CD8-positive, alpha-beta memory T cell (primary cell): ENCODE results near the gene LRRC56. TPM values are rescaled to one million over a fixed set of nuclear protein-coding genes. Genes with fewer than 3 reads are reported as not detected.
A peak's percentile ranks its signal among the peaks of the same experiment; 100 is the strongest.
"Not testable (repeated sequence)": the region's sequence is repeated elsewhere in the genome, so short reads cannot be mapped to it uniquely, and the experiment has no call there.

Experiments
- CTCF ChIA-PET: fragments of 350-600 bp; sonication (Branson Sonifier 250); formaldehyde crosslinking; loops from one replicate; lab custom pipeline; 2021; ENCODE audit warnings: antibody characterized with exemption; lab: Charles Lee
- POLR2A ChIA-PET: fragments of 350-600 bp; sonication (Branson Sonifier 250); formaldehyde crosslinking; loops from one replicate; lab custom pipeline; 2021; ENCODE audit warnings: antibody characterized with exemption; lab: Charles Lee
- DNase-seq, 5 donors: peaks; one replicate each; pipeline versions ENCODE4 v3.0.0 to v3.0.0-alpha.2; 2020 to 2022; ENCODE audit warnings: mixed read lengths in 1 of 5
- H3K27ac ChIP-seq: one replicate; pipeline ENCODE4 v1.7.0; 2013; ENCODE audit warnings: low read depth, mild to moderate bottlenecking, low read length, moderate library complexity
- H3K27me3 ChIP-seq: 2 replicates; pipeline ENCODE4 v1.7.0; 2013; ENCODE audit warnings: low read length, mild to moderate bottlenecking; ENCODE audit not compliant: insufficient read depth, poor library complexity, severe bottlenecking
- H3K36me3 ChIP-seq: 2 replicates; pipeline ENCODE4 v1.7.0; 2013; ENCODE audit warnings: mild to moderate bottlenecking, low read length, moderate library complexity; ENCODE audit not compliant: insufficient read depth
- H3K4me1 ChIP-seq: 2 replicates; pipeline ENCODE4 v1.7.0; 2013; ENCODE audit warnings: mild to moderate bottlenecking, low read length, moderate library complexity; ENCODE audit not compliant: insufficient read depth
- H3K4me3 ChIP-seq: 2 replicates; pipeline ENCODE4 v1.7.0; 2013; ENCODE audit warnings: mild to moderate bottlenecking, low read length
- H3K9me3 ChIP-seq: 2 replicates; pipeline ENCODE4 v1.7.0; 2013; ENCODE audit warnings: mild to moderate bottlenecking, low read length
- H3K27ac Mint-ChIP-seq, 8 donors: one replicate each; pipeline ENCODE4 v1.8.0; 2020 to 2021; ENCODE audit warnings: mixed read lengths in 8 of 8, mild to moderate bottlenecking in 6 of 8, inconsistent platforms in 3 of 8, moderate library complexity in 3 of 8
- H3K27me3 Mint-ChIP-seq, 2 donors: one replicate each; pipeline ENCODE4 v1.8.0; 2020 to 2021; ENCODE audit warnings: mixed read lengths in 2 of 2, mild to moderate bottlenecking in 1 of 2, moderate library complexity in 1 of 2
- H3K36me3 Mint-ChIP-seq, 3 donors: one replicate each; pipeline ENCODE4 v1.8.0; 2020 to 2021; ENCODE audit warnings: mixed read lengths in 3 of 3, inconsistent platforms in 1 of 3, mild to moderate bottlenecking in 1 of 3
- H3K4me1 Mint-ChIP-seq, 3 donors: one replicate each; pipeline ENCODE4 v1.8.0; 2020 to 2021; ENCODE audit warnings: mixed read lengths in 3 of 3, inconsistent platforms in 1 of 3, mild to moderate bottlenecking in 1 of 3
- H3K4me3 Mint-ChIP-seq, 7 donors: one replicate each; pipeline ENCODE4 v1.8.0; 2020 to 2021; ENCODE audit warnings: mixed read lengths in 7 of 7, mild to moderate bottlenecking in 6 of 7, moderate library complexity in 4 of 7, inconsistent platforms in 2 of 7
- H3K9me3 Mint-ChIP-seq, 5 donors: one replicate each; pipeline ENCODE4 v1.8.0; 2020 to 2022; ENCODE audit warnings: mixed read lengths in 5 of 5, mild to moderate bottlenecking in 3 of 5, moderate library complexity in 2 of 5, inconsistent platforms in 1 of 5
- polyA plus RNA-seq: library from polyadenylated mRNA; unstranded; fragments of 300-500 nt; fragmentation: Illumina TruSeq; gene quantifications from one replicate; pipeline ENCODE4 v1.2.3, GENCODE V29; 2021
- total RNA-seq, 2 experiments: library from RNA; stranded (reverse); gene quantifications; one replicate each; pipeline ENCODE4 v1.2.3, GENCODE V29; 2021

LRRC56 gene
- total and polyA plus RNA-seq, 3 experiments from 2014 or later = 0.81 to 2.1 (median 1.8) TPM

DNA sequence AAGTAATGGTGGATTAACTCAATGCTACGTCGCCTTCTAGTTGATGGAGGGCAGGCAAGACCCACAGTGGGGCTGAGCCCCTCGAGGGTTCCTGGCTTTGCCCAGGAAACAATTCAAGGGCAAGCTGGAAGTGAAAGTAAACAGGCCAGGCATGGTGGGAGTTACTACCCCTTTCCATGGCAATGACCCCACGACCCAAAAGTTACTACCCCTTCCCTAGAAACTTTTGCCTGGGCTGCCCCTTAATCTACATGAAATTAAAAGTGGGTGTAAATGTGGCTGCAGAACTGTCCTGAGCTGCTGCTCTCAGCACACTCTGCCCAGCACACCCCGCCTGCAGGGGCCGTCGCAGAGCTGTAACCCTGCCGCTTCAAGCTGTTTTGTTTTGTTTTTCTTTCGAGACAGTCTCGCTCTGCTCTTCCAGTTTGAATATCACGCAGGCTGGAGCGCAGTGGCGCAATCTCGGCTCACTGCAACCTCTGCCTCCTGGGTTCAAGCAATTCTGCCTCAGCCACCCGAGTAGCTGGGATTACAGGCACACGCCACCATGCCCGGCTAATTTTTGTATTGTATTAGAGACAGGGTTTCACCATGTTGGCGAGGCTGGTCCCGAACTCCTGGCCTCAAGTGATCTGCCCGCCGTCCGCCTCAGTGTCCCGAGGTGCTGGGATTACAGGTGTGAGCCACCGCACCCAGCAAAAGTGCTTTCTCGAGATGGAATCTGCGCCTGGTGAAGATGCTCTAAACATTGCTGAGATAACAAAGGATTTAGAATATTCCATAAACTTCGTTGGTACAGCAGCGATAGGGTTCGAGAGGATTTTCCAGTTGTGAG is 24.3 kb upstream of the LRRC56 start:
- H3K27me3 Mint-ChIP-seq = no peaks in the 10 kb centered on the region
- Histone ChIP-seq H3K9me3 (no peaks in the 10 kb centered on the region), H3K36me3 (peaks cover 5% of the 10 kb centered on the region), H3K4me3 (no peak overlapping the region), H3K4me1 (peaks cover 2% of the 10 kb centered on the region), H3K27ac (no peak overlapping the region), H3K27me3 (no peaks in the 10 kb centered on the region)
- peak overlapping the region in 3 of 8 donors; percentile 36 to 69 (median 63) for H3K27ac Mint-ChIP-seq
- no peak for DNase-seq
- H3K4me3 Mint-ChIP-seq = peak overlapping the region in 1 of 7 donors; percentile 68
- ChIA-PET POLR2A (no interaction called here), CTCF (no interaction called here)
- peaks cover 0 to 6% (median 3%) of the 10 kb centered on the region in 3 donors for H3K4me1 Mint-ChIP-seq
- peaks cover 0 to 35% (median 4%) of the 10 kb centered on the region in 3 donors for H3K36me3 Mint-ChIP-seq
- peaks cover 3 to 7% (median 3%) of the 10 kb centered on the region in 5 donors for H3K9me3 Mint-ChIP-seq

GRCh38 chr11:514606-515005 is 22.7 kb upstream of the LRRC56 start:
- Mint-ChIP-seq H3K27me3 (no peaks in the 10 kb centered on the region), H3K36me3 (peaks cover 0 to 29% (median 4%) of the 10 kb centered on the region in 3 donors), H3K9me3 (peaks cover 3 to 7% (median 3%) of the 10 kb centered on the region in 5 donors), H3K27ac (no peak overlapping the region), H3K4me1 (peaks cover 4 to 6% (median 4%) of the 10 kb centered on the region in 3 donors), H3K4me3 (no peak overlapping the region)
- DNase-seq = no peak
- Histone ChIP-seq H3K4me1 (peaks cover 5% of the 10 kb centered on the region), H3K27me3 (no peaks in the 10 kb centered on the region), H3K36me3 (no peaks in the 10 kb centered on the region), H3K27ac (no peak overlapping the region), H3K9me3 (no peaks in the 10 kb centered on the region), H3K4me3 (no peak overlapping the region)
- ChIA-PET POLR2A (no interaction called here), CTCF (no interaction called here)

GRCh38 chr11:515131-515530 is 22.2 kb upstream of the LRRC56 start:
- POLR2A ChIA-PET = no interaction called here
- Histone ChIP-seq H3K4me1 (peaks cover 5% of the 10 kb centered on the region), H3K9me3 (no peaks in the 10 kb centered on the region), H3K4me3 (no peak overlapping the region), H3K27ac (no peak overlapping the region), H3K36me3 (no peaks in the 10 kb centered on the region), H3K27me3 (no peaks in the 10 kb centered on the region)
- CTCF ChIA-PET = no interaction called here
- peaks cover 4% of the 10 kb centered on the region in 3 donors for H3K4me1 Mint-ChIP-seq
- H3K27ac Mint-ChIP-seq = peak overlapping the region in 1 of 8 donors; percentile 74
- peak overlapping the region in 1 of 7 donors; percentile 20 for H3K4me3 Mint-ChIP-seq
- no peak for DNase-seq
- H3K36me3 Mint-ChIP-seq = peaks cover 0 to 24% (median 1%) of the 10 kb centered on the region in 3 donors
- H3K27me3 Mint-ChIP-seq = no peaks in the 10 kb centered on the region
- H3K9me3 Mint-ChIP-seq = peaks cover 3 to 7% (median 3%) of the 10 kb centered on the region in 5 donors

GRCh38 chr11:516400-516799 is 20.9 kb upstream of the LRRC56 start:
- no peak for DNase-seq
- H3K27ac Mint-ChIP-seq = peak overlapping the region in 1 of 8 donors; percentile 76
- H3K27ac ChIP-seq = no peak overlapping the region
- H3K9me3 Mint-ChIP-seq = peaks cover 3 to 7% (median 3%) of the 10 kb centered on the region in 5 donors
- H3K4me3 ChIP-seq = no peak overlapping the region
- peaks cover 5% of the 10 kb centered on the region for H3K4me1 ChIP-seq
- H3K27me3 ChIP-seq = no peaks in the 10 kb centered on the region
- peaks cover 4 to 7% (median 4%) of the 10 kb centered on the region in 3 donors for H3K4me1 Mint-ChIP-seq
- no peaks in the 10 kb centered on the region for H3K36me3 ChIP-seq
- H3K4me3 Mint-ChIP-seq = peak overlapping the region in 1 of 7 donors; percentile 55
- ChIA-PET POLR2A (interaction anchor here (0.5 to 0.6 kb wide), 2 partner anchors 28 to 65 kb away, joined by 3 to 9 read pairs; no protein-coding TSS in a partner anchor), CTCF (no interaction called here)
- H3K36me3 Mint-ChIP-seq = peaks cover 0 to 19% (median 1%) of the 10 kb centered on the region in 3 donors
- H3K9me3 ChIP-seq = no peaks in the 10 kb centered on the region
- no peaks in the 10 kb centered on the region for H3K27me3 Mint-ChIP-seq

- Mint-ChIP-seq H3K4me3 (peak overlapping the region in 1 of 7 donors; percentile 65), H3K36me3 (peaks cover 0 to 16% (median 1%) of the 10 kb centered on the region in 3 donors), H3K27ac (peak overlapping the region in 2 of 8 donors; percentile 60 to 76)
- not testable (repeated sequence) for H3K4me1 ChIP-seq, H3K9me3 ChIP-seq, H3K36me3 ChIP-seq, H3K4me3 ChIP-seq, H3K9me3 Mint-ChIP-seq, DNase-seq, H3K27ac ChIP-seq, H3K4me1 Mint-ChIP-seq, H3K27me3 ChIP-seq, H3K27me3 Mint-ChIP-seq
- ChIA-PET CTCF (interaction anchor here (2.9 kb wide), 1 partner anchor 9 kb away, joined by 42 read pairs; the partner anchor contains the start of gene RNH1), POLR2A (interaction anchor here (0.5 to 0.6 kb wide), 2 partner anchors 28 to 66 kb away, joined by 3 to 9 read pairs; no protein-coding TSS in a partner anchor)
These were observed 20.2 kb upstream of the LRRC56 start for GRCh38 chr11:516918-517685.

DNA sequence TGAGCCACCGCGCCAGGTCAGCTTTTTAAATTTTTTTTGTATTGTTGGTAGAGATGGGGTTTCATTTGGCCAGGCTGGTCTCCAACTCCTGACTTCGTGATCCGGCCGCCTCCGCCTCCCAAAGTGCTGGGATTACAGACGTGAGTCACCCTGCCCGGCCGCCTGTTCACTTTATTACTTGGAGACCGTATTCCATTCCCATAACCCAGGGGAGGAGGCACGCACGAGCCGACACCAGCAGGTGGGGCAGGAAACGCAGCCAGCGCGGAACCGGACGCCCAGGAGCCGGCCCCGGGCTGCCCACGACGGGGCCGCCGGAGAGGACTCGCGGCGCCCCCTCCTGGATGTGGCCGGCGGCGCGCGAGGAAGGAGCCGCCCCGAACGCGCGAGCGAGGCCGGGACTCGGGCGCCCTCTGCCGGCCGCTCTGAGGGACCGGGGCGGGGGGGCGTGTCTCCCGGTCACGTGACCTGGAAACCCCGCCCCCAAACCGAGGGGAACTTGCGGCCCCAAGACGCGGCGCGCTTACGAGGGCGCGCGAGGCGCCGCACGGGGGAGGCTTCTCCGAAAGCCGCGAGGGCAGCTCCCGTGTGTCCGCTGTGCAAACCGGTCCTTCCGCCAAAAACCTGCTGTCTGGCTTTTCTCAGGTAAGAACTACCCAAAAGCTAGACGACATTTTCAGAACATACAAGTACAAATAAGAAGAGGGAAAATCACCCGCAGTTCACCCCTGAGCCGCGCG is 18.7 kb upstream of the LRRC56 start:
- peaks cover 3 to 7% (median 3%) of the 10 kb centered on the region in 5 donors for H3K9me3 Mint-ChIP-seq
- H3K4me3 ChIP-seq = peak overlapping the region; percentile 56
- H3K4me3 Mint-ChIP-seq = peak overlapping the region; percentile 16 to 88 (median 82)
- ChIA-PET CTCF (interaction anchor here (0.6 to 2.9 kb wide), 18 partner anchors 11 to 324 kb away, joined by 3 to 42 read pairs (median 4); partner anchors contain the start of genes BET1L, HRAS, RNH1 and TSPAN4), POLR2A (interaction anchor here (0.9 to 1.6 kb wide), 3 partner anchors 13 to 259 kb away, joined by 3 to 8 read pairs (median 6); no protein-coding TSS in a partner anchor)
- no peaks in the 10 kb centered on the region for H3K9me3 ChIP-seq
- H3K27ac ChIP-seq = peak overlapping the region; percentile 38
- peak overlapping the region in 7 of 8 donors; percentile 69 to 94 (median 88) for H3K27ac Mint-ChIP-seq
- peak; percentile 76 to 90 (median 85) for DNase-seq
- peaks cover 2 to 7% (median 4%) of the 10 kb centered on the region in 3 donors for H3K4me1 Mint-ChIP-seq
- no peaks in the 10 kb centered on the region for H3K27me3 ChIP-seq
- peaks cover 0 to 8% (median 0%) of the 10 kb centered on the region in 3 donors for H3K36me3 Mint-ChIP-seq
- H3K36me3 ChIP-seq = no peaks in the 10 kb centered on the region
- H3K4me1 ChIP-seq = peaks cover 5% of the 10 kb centered on the region
- H3K27me3 Mint-ChIP-seq = no peaks in the 10 kb centered on the region
